ENCODE data around the gene XIAP.
"Not testable (repeated sequence)": the region's sequence is repeated elsewhere in the genome, so short reads cannot be mapped to it uniquely, and the experiment has no call there.

Gene XIAP

GRCh38 chrX:123847056-123847455 lies 12.8 kb upstream of the XIAP start:
- Histone ChIP-seq H3K27me3 (ENCODE audit: insufficient read depth, low read length) (no peaks in the 10 kb centered on the region), H3K36me3 (ENCODE audit: control insufficient read depth in 1 of 2, insufficient read depth in 2 of 2, low read length in 2 of 2) (no peaks in the 10 kb centered on the region), H3K79me1 (ENCODE audit: low read length) (no peaks in the 10 kb centered on the region), H4K91ac (ENCODE audit: low read depth, low read length) (no peak overlapping the region), H3K4me1 (ENCODE audit: control insufficient read depth in 1 of 2, insufficient read depth in 2 of 2, low read length in 2 of 2) (peaks cover 0 to 2% of the 10 kb centered on the region in 2 experiments), H2AK5ac (ENCODE audit: low read length) (no peak overlapping the region), H3K23ac (ENCODE audit: low read length) (no peak overlapping the region), H3K9ac (ENCODE audit: low read length) (no peak overlapping the region), H2BK12ac (ENCODE audit: low read length) (no peak overlapping the region), H3K18ac (ENCODE audit: low read length) (no peak overlapping the region), H4K12ac (ENCODE audit: low read depth, low read length) (no peak overlapping the region), H3K9me3 (ENCODE audit: insufficient read depth, low read depth, low read length) (no peaks in the 10 kb centered on the region), H3K27ac (ENCODE audit: low read depth, low read length) (peak overlapping the region; percentile 10), H3K4ac (ENCODE audit: low read depth, low read length) (no peak overlapping the region), H3K4me3 (ENCODE audit: low read depth, low read length) (no peak overlapping the region), H3K14ac (ENCODE audit: low read length) (no peak overlapping the region), H3K79me2 (ENCODE audit: control insufficient read depth, insufficient read depth, low read length, poor library complexity) (no peaks in the 10 kb centered on the region), H4K8ac (ENCODE audit: low read depth, low read length) (no peak overlapping the region), H2AFZ (ENCODE audit: insufficient read depth, low read length, poor library complexity) (no peak overlapping the region), H3K4me2 (ENCODE audit: low read length) (no peak overlapping the region), H2BK5ac (ENCODE audit: low read depth, low read length, poor library complexity) (no peak overlapping the region), H2BK120ac (ENCODE audit: insufficient read depth, low read length, poor library complexity) (no peak overlapping the region)
- no CpG with 5 or more reads among the region's 2 CpGs for WGBS (ENCODE audit: extremely low coverage, insufficient coverage, insufficient read length)
- no peak for DNase-seq

- WGBS (ENCODE audit: extremely low coverage, insufficient coverage, insufficient read length) = no CpG with 5 or more reads among the region's 12 CpGs
- H3K27ac ChIP-seq (ENCODE audit: low read depth, low read length) = no peak overlapping the region
- peak; percentile 73 to 83 for DNase-seq
- H2AFZ ChIP-seq (ENCODE audit: insufficient read depth, low read length, poor library complexity) = no peak overlapping the region
- no peak overlapping the region for H3K9ac ChIP-seq (ENCODE audit: low read length)
- H3K36me3 ChIP-seq (ENCODE audit: control insufficient read depth in 1 of 2, insufficient read depth in 2 of 2, low read length in 2 of 2) = no peaks in the 10 kb centered on the region
- no peaks in the 10 kb centered on the region for H3K27me3 ChIP-seq (ENCODE audit: insufficient read depth, low read length)
- H2BK120ac ChIP-seq (ENCODE audit: insufficient read depth, low read length, poor library complexity) = no peak overlapping the region
- H2AK5ac ChIP-seq (ENCODE audit: low read length) = no peak overlapping the region
- no peak overlapping the region for H3K4me2 ChIP-seq (ENCODE audit: low read length)
- H3K4me1 ChIP-seq (ENCODE audit: control insufficient read depth in 1 of 2, insufficient read depth in 2 of 2, low read length in 2 of 2) = peaks cover 0 to 2% of the 10 kb centered on the region in 2 experiments
- no peak overlapping the region for H2BK5ac ChIP-seq (ENCODE audit: low read depth, low read length, poor library complexity)
- H3K79me1 ChIP-seq (ENCODE audit: low read length) = no peaks in the 10 kb centered on the region
- H4K91ac ChIP-seq (ENCODE audit: low read depth, low read length) = no peak overlapping the region
- no peak overlapping the region for H2BK12ac ChIP-seq (ENCODE audit: low read length)
- H3K4me3 ChIP-seq (ENCODE audit: low read depth, low read length) = no peak overlapping the region
- H3K14ac ChIP-seq (ENCODE audit: low read length) = no peak overlapping the region
- no peak overlapping the region for H3K18ac ChIP-seq (ENCODE audit: low read length)
- no peaks in the 10 kb centered on the region for H3K79me2 ChIP-seq (ENCODE audit: control insufficient read depth, insufficient read depth, low read length, poor library complexity)
- no peak overlapping the region for H4K12ac ChIP-seq (ENCODE audit: low read depth, low read length)
- no peak overlapping the region for H3K4ac ChIP-seq (ENCODE audit: low read depth, low read length)
- H3K23ac ChIP-seq (ENCODE audit: low read length) = no peak overlapping the region
- H3K9me3 ChIP-seq (ENCODE audit: insufficient read depth, low read depth, low read length) = no peaks in the 10 kb centered on the region
- H4K8ac ChIP-seq (ENCODE audit: low read depth, low read length) = no peak overlapping the region
These were observed 10.8 kb upstream of the XIAP start for GRCh38 chrX:123849096-123849495.

- H2BK12ac ChIP-seq (ENCODE audit: low read length); H3K9ac ChIP-seq (ENCODE audit: low read length); H3K27ac ChIP-seq (ENCODE audit: low read depth, low read length); H3K79me2 ChIP-seq (ENCODE audit: control insufficient read depth, insufficient read depth, low read length, poor library complexity); H2BK5ac ChIP-seq (ENCODE audit: low read depth, low read length, poor library complexity); H3K4me3 ChIP-seq (ENCODE audit: low read depth, low read length); H3K79me1 ChIP-seq (ENCODE audit: low read length); H3K4me2 ChIP-seq (ENCODE audit: low read length); H3K23ac ChIP-seq (ENCODE audit: low read length); H4K12ac ChIP-seq (ENCODE audit: low read depth, low read length); H2AK5ac ChIP-seq (ENCODE audit: low read length); H3K9me3 ChIP-seq (ENCODE audit: insufficient read depth, low read depth, low read length); H3K4ac ChIP-seq (ENCODE audit: low read depth, low read length); H3K18ac ChIP-seq (ENCODE audit: low read length); H4K8ac ChIP-seq (ENCODE audit: low read depth, low read length); H3K36me3 ChIP-seq (ENCODE audit: control insufficient read depth in 1 of 2, insufficient read depth in 2 of 2, low read length in 2 of 2); H3K27me3 ChIP-seq (ENCODE audit: insufficient read depth, low read length); H4K91ac ChIP-seq (ENCODE audit: low read depth, low read length); H3K14ac ChIP-seq (ENCODE audit: low read length); H2AFZ ChIP-seq (ENCODE audit: insufficient read depth, low read length, poor library complexity); H2BK120ac ChIP-seq (ENCODE audit: insufficient read depth, low read length, poor library complexity); H3K4me1 ChIP-seq (ENCODE audit: control insufficient read depth in 1 of 2, insufficient read depth in 2 of 2, low read length in 2 of 2): not testable (repeated sequence)
- peak; percentile 54 to 65 for DNase-seq
- WGBS (ENCODE audit: extremely low coverage, insufficient coverage, insufficient read length) = 100% methylated on average over 2 of the region's 9 CpGs
These were observed 9.9 kb upstream of the XIAP start for GRCh38 chrX:123849906-123850305.

GRCh38 chrX:123851079-123851478 lies 8.8 kb upstream of the XIAP start:
- Histone ChIP-seq H2BK12ac (ENCODE audit: low read length) (no peak overlapping the region), H3K4me1 (ENCODE audit: control insufficient read depth in 1 of 2, insufficient read depth in 2 of 2, low read length in 2 of 2) (peaks cover 0 to 2% of the 10 kb centered on the region in 2 experiments), H3K23ac (ENCODE audit: low read length) (no peak overlapping the region), H2AFZ (ENCODE audit: insufficient read depth, low read length, poor library complexity) (no peak overlapping the region), H3K18ac (ENCODE audit: low read length) (no peak overlapping the region), H3K79me2 (ENCODE audit: control insufficient read depth, insufficient read depth, low read length, poor library complexity) (no peaks in the 10 kb centered on the region), H3K4ac (ENCODE audit: low read depth, low read length) (no peak overlapping the region), H3K9ac (ENCODE audit: low read length) (no peak overlapping the region), H3K14ac (ENCODE audit: low read length) (no peak overlapping the region), H4K8ac (ENCODE audit: low read depth, low read length) (no peak overlapping the region), H2AK5ac (ENCODE audit: low read length) (no peak overlapping the region), H4K12ac (ENCODE audit: low read depth, low read length) (no peak overlapping the region), H3K4me2 (ENCODE audit: low read length) (no peak overlapping the region), H3K79me1 (ENCODE audit: low read length) (no peaks in the 10 kb centered on the region), H3K27ac (ENCODE audit: low read depth, low read length) (no peak overlapping the region), H4K91ac (ENCODE audit: low read depth, low read length) (no peak overlapping the region), H2BK5ac (ENCODE audit: low read depth, low read length, poor library complexity) (no peak overlapping the region), H3K9me3 (ENCODE audit: insufficient read depth, low read depth, low read length) (no peaks in the 10 kb centered on the region), H3K36me3 (ENCODE audit: control insufficient read depth in 1 of 2, insufficient read depth in 2 of 2, low read length in 2 of 2) (no peaks in the 10 kb centered on the region), H3K27me3 (ENCODE audit: insufficient read depth, low read length) (no peaks in the 10 kb centered on the region), H3K4me3 (ENCODE audit: low read depth, low read length) (no peak overlapping the region), H2BK120ac (ENCODE audit: insufficient read depth, low read length, poor library complexity) (no peak overlapping the region)
- no peak for DNase-seq
- no CpG with 5 or more reads among the region's 1 CpG for WGBS (ENCODE audit: extremely low coverage, insufficient coverage, insufficient read length)
